Umbilical cord (tissue), 2 donors: ENCODE measurements around the gene ATP6V0D1. TPM values are rescaled to one million over a fixed set of nuclear protein-coding genes. Genes with fewer than 3 reads are reported as not detected.
A peak's percentile ranks its signal among the peaks of the same experiment; 100 is the strongest.

Experiments
- DNase-seq: peaks from one replicate; pipeline ENCODE4 v3.0.0-alpha.2; 2015; ENCODE audit warnings: low spot score
- total RNA-seq: library from RNA; depleted of rRNA; stranded (reverse); fragments of >200 nt; gene quantifications from one replicate; pipeline ENCODE4 v1.2.3, GENCODE V29; 2014; ENCODE audit warnings: low replicate concordance; ENCODE audit not compliant: insufficient read depth

ATP6V0D1 gene
- total RNA-seq, 1 donor from 2014 or later: 52.7 TPM

DNA sequence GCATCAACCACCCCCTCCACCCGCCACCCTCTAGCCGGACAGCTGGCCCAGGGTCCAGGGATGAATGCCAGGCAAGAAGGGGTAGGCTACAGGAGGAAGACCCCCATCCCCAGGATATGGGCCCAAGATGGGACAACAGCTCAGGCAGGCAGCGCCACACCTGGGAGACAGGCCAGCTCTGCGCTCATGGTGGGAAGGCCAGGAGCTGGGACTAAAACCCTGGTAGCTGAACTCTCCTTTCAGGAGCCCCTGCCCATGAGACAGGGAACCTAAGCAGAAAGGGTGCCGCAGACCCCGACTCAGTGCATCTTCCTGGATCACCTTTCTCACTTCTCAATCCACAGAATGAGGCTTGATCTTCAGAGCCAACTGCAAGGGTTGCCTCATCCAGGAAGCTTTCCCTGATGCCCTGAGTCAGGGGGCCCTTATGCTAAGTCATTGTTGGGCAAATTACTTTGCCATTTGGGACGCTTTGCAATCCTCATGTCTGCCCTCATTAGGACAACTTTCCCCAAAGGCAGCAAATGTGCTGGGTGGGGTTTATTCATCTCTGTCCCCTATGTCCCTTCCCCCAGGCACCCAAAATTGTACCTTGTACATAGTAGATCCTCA is 73.7 kb downstream of the ATP6V0D1 start:
- DNase-seq: no peak

DNA sequence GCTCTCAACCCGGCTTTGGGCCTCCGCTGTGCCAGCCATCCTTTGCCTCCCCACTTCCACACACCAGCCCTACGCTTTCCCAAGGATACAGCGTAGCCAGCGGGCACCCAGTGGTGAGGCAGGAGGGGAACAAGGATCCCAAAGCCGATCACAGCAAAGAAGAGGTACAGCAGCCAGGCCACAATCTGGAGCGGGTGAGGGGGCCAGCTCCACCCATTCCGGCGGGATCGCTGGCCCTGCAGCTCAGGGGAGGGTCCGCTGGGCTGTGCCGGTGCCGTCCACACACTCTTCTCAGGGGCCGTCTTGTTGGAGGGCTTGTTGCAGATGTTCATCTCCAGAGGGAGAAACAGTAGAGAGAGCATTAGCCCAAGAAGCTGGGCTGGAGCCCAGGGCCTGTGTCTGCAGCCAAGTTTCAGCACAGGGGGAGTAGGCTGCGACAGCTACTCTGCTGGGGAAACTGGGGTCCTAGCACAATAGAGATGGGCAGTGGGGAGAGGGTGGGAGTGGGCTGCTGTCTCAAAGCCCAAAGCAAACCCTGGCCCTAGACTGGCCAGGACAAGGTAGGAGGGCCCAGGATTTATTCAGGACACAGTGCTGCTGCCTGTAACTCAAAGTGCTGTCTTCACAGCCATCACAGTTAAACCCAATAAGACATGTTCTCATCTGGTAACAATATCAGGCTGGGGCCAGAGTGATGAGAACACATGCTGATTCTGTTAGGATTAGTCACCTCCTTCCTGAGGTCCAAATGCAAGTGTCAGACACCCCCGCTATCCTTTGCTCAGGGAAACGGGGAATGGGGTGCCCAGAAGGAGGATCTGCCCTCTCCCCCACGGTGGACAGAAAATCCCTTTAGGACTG is 74.6 kb downstream of the ATP6V0D1 start:
- DNase-seq: no peak

DNA sequence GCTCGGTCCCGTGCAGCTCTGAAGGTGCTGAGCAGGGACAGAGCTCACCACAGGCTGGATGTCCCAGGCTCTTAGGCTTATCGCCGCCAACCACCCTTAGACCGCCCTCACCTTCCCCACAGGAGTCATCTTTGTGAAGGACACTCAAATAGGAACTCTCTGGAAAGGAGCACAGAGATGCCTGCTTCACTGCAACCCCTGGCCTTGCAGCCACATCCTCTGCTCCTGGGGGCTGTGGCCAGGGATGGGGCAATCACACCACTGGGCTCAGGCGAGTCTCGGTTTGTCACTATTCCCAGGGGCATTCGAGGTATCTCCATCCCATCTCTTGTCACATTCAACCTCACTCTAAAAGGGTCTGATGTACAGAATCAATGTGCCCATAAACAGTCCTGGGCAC is 75.6 kb downstream of the ATP6V0D1 start:
- no peak for DNase-seq

DNA sequence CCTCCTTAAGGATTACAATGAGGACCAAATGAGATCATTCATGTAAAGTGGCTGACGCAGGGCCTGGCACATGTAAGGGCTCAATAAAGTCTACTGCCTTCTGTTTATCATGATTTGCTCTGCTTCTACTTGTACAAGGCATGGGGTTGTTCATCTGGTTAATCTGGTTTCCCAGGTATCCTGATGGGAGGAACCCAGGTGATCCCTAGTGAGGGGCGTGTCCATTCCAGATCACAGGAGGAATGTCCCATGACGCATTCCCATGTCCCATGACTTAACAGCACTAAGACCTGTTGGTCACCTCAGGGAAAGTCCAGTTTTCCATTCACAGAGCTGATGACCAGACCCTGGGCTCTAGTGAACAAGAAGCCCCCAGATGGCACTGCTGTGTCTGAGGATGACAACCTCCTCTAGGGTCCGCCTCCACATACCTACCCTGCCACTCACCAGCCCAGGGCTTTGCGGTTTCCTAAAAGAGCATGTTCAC is 76.2 kb downstream of the ATP6V0D1 start:
- DNase-seq: peak; percentile 75

DNA sequence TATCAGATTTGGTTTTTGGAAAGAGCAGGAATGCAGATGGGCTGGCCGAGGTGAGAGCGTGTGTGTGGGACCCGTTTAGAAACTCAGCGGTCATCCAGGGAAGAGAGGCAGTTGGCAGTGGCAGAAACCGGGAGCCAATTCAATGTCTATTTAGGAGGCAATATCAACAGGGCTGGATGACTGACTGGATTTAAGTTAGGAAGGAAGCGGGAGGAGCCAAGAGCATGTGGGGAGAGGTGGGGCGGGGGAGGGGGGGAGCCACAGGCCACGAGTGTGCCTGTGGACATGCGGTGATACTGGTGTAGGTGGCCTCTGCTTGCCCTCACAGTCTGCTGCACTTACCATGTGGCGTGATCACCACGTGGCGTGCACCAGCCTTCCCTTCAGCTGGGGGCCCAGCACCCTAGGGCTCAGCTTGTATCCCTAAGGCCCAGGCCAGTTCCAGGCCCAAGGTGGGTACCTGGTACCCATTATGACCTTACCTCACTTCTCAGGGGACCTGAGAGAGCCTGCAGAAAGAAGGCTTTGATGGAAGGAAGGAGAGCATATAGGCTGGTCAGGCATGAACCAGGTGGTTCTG is 76.9 kb downstream of the ATP6V0D1 start:
- DNase-seq: no peak

DNA sequence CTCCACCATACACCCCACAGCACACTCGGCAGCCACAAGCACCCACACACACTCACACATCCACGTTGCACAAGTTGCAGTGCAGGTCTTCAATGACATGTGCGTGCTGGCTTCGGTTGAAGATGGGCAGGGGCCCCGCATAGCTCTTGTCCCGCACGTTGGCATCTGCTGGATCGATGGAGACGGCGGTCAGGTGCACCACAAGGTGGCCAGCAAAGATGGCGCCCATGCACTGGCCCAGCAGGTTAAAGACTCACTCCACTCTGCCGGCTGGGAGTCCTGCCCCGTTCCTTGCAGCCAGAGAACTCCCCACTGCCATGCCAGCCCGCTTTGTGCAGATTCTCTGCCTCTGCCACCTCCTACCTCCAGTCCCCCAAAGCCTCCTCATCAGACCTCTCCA is 80.1 kb downstream of the ATP6V0D1 start:
- no peak for DNase-seq

DNA sequence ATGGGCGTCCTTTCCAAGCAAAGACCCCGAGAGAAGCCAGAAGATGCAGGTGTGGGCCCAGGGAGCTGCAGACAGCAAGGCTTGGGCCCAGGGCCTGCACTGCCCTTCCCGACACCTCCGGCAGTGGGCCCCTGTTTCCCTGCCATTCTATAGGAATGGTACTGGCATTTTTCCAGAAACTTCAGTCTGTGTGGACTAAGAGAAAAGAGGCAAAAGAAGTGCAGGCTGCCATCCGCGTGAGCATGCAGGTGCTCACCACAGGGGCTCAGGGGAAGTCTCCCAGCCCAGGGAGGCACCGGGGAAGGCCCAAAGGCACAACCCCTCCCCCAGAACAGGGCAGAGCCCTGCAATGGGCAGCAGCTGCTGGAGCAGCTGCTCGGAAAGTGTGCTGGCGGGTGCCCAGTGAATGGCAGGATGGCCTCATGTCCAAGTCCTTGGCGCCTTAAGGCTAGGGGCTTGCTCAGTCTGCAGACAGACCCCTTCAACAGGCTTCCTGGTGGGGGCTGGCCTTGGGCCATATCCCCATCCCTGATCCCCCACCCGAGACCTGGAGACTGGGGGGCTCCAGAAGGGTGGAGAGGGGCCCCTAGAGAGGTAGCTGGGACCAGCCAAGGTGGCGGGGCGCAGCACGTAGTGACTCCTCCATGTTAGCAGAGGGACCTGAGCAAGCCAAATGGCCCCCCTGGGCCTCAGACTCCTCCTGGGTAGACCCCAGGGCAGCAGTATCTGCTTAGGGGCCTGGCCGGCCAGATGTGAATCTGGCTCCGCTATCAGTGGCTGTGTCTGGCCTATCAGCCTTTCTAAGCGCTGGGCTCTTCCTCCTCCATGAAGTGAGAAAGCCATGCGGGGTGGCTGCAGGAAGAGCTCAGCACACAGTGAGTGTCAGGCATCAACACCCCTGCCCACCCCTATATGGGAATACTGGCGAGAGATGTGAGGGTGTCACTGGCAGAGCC is 80.9 kb downstream of the ATP6V0D1 start:
- DNase-seq: no peak

DNA sequence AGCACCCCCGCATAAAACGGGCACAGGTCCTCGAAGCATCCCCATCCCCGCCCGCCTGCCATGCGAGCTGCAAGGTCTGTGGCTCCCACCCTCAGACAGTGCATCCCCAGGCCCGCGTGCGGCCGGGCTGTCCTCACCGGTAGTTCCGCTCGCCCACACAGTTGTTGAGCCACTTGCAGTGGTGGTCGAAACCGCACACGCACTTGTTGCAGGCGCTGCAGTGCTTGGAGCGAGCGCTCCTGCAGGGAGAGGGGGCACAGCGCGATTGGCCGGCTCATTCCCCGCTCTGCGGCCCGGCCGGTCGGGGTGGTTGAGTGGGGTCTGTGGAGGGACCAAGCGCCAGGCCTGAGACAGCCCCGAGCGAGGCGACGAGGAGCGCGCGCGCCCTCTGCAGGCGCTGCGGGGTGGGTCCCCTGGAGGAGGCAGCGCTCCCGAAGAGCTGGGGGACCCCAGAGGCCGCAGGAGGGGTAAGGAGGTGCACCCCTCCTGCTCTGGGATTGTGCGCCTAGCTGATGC is 81.7 kb downstream of the ATP6V0D1 start:
- no peak for DNase-seq

DNA sequence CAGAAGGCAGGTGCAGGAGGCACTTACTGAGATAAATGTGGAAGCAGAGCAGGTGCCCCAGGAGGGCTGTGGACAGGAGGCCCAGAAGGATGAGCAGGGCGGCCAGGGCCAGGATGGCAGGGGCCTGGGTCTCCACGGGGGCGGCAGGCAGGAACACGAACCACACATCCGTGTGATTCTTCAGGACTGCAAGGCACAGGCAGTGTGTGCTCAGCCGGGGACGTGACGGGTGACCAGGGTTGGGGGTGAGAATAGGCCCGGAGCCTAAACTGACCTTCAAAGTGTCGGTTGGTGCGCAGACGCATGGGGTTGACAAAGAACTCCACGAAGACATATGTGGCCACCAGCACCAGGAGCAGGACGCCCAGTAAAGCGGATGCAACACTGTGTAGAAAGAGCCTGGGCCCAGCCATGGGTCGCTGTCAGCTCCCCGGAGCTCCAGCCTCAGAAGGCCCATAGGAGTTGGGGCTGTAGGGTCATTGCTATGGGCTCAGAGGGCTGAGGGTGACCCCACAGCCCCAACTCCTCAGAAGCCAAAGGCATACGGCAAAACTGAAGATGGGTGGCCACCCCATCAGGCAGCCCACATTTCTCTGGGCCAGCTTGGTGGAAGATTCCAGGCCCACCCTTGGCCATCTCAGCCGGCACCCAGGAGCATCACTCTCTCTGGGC is 82.3 kb downstream of the ATP6V0D1 start:
- no peak for DNase-seq

DNA sequence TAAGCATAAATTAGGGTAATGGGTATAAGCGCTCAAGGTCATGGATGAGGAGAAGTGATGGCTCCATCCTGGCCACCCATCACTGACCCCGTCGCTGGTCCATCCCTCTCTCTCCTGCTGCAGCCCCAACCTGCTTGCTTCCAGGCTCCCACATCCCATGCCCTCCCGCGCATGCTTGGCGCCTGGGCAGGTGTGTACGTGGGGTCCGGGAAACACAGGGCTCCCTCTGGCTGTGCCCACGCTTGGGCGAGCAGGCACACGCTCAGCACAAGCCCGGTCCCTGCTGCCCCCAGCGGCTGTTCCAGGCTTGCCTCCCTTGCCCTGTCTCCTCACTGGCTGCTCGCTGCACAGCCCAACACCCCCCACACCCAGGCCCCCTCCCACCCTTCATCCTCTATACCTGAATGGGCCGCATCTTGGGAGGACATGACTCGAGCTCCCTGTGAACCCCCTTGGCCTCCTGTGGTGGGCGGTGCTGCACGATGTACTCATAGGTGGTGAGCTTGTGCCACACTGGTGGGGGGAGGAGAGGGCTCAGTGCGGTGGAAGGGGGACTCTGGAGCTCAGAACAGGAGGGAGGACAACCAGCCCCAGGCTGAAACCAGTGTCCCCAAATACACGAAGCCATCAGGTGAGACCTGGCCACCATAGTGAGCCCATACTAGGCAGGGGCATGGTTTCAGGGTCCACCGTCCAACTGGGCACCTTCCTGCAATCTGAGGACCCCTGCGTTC is 83.0 kb downstream of the ATP6V0D1 start:
- DNase-seq: no peak

DNA sequence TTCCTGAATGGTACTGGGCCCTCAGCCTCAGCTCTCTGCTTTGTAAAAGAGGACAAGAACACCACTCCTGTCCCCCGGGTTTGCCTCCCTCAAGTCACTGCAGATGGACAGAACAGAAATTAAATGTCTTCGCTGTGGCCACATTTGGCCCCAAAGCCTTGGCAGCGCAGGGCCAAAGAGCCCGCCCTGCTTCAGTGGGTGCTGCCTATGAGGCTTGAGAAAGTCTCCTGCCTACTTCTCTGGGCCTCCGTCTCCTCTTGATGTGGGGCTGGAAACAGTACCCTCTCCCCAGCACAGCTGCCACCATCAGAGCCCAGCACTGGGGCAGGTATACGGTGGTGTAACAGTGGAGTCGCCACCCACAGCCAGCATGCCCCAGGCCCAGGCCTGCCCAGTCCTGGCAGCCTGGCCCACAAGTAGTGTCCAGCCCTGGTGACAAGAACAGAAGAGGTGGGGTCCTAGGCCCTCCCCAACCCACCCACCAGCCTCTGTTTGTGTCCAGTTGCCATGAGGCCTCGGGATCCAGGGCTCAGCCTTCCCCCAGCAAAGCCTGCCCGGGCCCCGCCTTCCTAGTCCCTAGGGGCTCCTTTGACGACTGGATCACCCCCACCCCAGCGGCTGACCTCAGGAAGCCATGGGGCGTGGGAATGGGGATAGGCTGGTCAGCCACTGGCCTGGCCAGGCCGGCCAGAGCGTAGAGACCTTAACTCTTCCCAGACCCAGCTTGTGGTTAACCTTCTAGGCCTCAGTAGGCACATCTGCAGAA is 83.7 kb downstream of the ATP6V0D1 start:
- no peak for DNase-seq

DNA sequence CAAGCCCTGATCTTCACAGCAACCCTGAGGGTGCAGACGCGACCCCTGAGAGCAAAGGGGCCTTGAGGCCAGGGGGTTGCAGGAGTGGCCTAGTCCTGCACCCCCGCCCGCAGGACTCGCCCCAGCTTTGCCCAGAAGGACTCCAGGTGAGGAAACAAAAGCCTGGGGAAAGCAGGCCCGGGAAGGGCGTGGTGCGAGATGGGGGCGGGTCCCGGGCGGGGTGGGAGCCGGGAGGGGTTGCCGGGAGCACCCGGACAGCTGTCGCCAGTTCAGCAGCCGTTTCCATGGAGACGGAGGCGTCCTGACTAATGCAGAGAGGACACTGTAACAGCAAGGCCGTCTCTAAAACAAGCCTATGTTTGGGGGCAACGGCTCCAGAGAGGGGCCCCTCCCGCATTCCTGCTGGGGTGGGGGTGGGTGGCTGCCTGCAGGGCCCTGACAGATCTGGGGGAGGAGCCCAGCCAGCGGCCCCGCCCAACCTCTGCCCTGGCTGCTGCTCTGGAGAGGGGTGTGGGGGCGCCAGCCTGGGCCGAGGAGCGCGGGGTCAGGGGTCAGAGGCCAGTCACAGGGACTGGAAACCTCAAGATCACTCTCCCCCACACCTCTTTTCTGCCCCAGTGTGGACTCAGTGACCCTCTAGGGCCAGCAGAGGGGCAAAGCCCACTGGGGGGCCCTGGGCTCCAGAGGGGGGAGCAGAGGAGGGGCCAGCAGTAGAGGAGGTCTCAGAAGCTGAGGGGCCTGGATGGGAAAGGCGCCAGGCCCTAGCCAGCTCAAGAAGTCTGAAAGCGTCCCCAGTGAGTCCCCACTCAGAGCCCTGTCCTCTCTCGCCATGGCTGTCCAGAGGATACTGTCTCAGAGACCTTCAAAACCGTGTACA is 84.6 kb downstream of the ATP6V0D1 start:
- DNase-seq: peak; percentile 87

DNA sequence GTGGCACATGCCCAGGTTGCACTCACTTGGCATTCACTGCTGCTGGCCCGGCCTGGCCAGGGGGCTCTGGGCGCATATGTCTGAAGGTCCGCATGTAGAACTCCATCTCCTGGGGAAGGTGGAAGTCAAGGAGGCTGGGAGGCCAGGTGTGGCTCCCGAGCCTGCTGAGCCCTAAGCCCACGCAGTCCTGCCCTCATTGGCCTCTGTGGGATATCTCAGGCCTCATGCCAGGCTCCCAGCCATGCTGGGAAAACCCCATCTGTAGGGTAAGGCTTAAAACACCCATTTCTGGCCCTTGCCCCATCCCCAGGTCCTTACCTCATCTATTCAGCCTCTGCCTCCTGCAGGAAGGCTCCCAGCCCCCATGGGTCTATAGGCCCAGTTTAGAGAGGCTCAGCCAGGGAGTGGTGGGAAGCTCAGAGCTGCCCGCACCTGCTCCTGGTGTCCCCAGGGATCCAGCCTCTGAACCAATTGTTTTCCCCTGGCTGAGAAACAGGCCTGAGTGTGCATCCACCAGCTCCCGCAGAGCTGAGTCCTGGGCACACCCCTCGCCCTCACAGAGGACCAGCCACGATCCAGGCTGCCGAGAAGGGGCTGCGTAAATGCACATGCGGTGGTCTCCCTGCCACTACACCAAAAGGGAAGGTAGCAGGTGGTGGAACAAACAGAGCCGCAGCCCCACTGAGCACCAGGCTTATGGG is 85.3 kb downstream of the ATP6V0D1 start:
- no peak for DNase-seq

DNA sequence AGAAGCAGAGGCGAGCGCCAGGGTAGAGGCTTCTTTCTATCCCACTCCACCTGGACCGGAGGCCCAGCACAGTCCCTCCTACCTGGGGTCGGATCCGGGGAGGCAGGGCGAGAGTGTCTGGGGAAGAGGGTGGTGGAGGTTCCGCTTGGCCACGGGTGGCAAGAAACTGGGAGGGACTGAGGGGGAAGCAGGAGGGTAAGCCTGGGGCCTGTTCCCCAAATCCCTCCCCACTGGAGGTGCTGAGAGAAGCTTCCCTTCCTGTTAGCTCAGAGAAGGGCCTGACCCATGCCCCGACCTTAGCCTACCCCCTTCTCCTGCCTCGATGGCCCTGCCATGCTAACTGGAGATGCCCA is 85.9 kb downstream of the ATP6V0D1 start:
- DNase-seq: no peak

DNA sequence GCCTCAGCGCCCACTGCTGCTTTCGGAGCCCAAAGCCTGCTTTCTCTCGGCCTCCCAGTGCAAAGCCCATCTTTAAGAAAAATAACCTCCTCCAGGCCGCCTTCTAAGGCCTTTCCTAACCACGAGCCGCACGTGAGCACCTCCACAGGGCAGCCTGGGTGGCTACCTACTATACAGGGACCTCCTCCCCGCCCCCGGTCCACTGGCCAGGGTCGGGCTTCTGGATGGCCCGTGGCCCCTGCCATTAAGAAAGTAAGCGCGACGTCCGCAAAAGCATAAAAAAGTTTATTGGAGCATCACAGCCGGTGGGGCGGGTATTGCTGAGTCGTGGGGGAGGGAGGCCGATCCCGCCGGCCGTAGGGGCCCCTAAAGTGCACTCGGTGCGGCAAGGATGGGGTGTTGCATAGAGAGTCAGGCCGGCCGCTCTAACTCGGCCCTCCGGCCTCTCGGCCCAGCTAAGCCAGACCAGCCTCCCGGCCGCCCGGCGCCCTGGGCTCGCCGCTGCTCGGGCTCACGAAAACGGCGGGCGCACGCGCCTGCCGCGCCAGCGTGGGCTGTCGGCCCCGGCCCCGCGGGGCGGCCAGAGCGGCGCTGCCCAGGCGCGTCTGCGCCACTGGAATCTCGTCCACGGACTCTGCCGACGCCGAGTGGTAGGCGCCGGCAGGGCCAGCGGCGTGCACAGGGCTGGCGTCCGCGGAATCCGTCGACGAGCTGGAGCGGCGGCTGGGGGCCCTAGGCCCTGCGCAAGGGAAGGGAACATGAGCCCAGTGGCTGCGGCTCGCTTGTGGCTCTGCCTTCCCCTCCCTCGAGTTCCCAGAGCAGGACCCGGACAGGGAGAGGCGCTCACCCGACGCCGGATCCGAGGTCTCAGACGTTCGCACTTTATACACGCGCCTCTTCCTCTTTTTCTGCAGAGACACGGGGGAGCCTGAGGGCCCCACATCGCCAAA is 86.5 kb downstream of the ATP6V0D1 start:
- DNase-seq: no peak

DNA sequence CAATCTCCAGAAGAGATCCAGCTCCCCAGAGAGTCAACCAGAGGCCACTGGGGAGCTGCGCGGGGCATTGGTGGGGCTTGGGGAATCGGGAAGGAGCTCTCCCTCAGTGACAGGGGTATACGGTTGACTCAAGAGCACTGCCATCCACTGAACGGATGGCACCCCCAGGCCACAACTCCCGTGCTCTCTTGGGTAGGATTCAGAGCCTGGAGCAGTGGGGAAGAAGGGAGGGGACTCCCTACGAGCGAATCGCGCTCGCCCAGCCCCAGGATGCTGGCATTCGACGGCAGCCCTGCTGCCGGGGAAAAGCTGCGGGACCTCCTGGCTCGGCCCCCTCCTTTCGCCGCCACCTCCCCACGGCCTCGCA is 87.2 kb downstream of the ATP6V0D1 start:
- no peak for DNase-seq
